Calu3 (cell line): ENCODE results near the gene PAGE4. TPM values are rescaled to one million over a fixed set of nuclear protein-coding genes. Genes with fewer than 3 reads are reported as not detected.

Experiments used
- BruUV-seq: library from RNA; stranded (reverse); fragments of 400-500 nt; replicated peaks from 2 replicates; lab custom pipeline; 2021; lab: Mats Ljungman, UMichigan
- CTCF ChIA-PET: fragments of 300-600 bp; sonication (Branson Sonifier 250); formaldehyde crosslinking; loops from one replicate; lab custom pipeline; 2022; ENCODE audit warnings: antibody characterized with exemption; lab: Charles Lee
- DNase-seq: peaks from one replicate; pipeline ENCODE4 v3.0.0; 2022
- H3K27ac Mint-ChIP-seq: one replicate; pipeline ENCODE4 v1.8.0; 2022; ENCODE audit warnings: mixed read lengths; ENCODE audit not compliant: unreplicated experiment
- H3K27me3 Mint-ChIP-seq: one replicate; pipeline ENCODE4 v1.8.0; 2022; ENCODE audit warnings: mixed read lengths; ENCODE audit not compliant: unreplicated experiment
- H3K36me3 Mint-ChIP-seq: one replicate; pipeline ENCODE4 v1.8.0; 2022; ENCODE audit warnings: mild to moderate bottlenecking, moderate library complexity, mixed read lengths; ENCODE audit not compliant: insufficient read depth, unreplicated experiment
- H3K4me1 Mint-ChIP-seq: one replicate; pipeline ENCODE4 v1.8.0; 2022; ENCODE audit warnings: mild to moderate bottlenecking, low read depth, mixed read lengths; ENCODE audit not compliant: unreplicated experiment
- H3K4me3 Mint-ChIP-seq: one replicate; pipeline ENCODE4 v1.8.0; 2022; ENCODE audit warnings: mild to moderate bottlenecking, low read depth, moderate library complexity, mixed read lengths; ENCODE audit not compliant: unreplicated experiment
- H3K9me3 Mint-ChIP-seq: one replicate; pipeline ENCODE4 v1.8.0; 2022; ENCODE audit warnings: low read depth, mixed read lengths; ENCODE audit not compliant: unreplicated experiment
- intact Hi-C: fragments of 100-400 bp; cut with micrococcal nuclease; formaldehyde crosslinking; loops from one replicate; pipeline ENCODE4 v1.10.0; 2022; ENCODE audit not compliant: unreplicated experiment
- total RNA-seq: library from RNA; stranded (reverse); gene quantifications from 2 replicates; pipeline ENCODE4 v1.2.3, GENCODE V29; 2022
- TF ChIP-seq, protein P1 (sequence below): fragments of 200-600 bp; IDR thresholded peaks from one replicate; pipeline ENCODE4 v1.8.0; 2022; ENCODE audit warnings: antibody characterized with exemption; ENCODE audit not compliant: unreplicated experiment

PAGE4 gene
- total RNA-seq, 1 experiment from 2014 or later = not detected

DNA sequence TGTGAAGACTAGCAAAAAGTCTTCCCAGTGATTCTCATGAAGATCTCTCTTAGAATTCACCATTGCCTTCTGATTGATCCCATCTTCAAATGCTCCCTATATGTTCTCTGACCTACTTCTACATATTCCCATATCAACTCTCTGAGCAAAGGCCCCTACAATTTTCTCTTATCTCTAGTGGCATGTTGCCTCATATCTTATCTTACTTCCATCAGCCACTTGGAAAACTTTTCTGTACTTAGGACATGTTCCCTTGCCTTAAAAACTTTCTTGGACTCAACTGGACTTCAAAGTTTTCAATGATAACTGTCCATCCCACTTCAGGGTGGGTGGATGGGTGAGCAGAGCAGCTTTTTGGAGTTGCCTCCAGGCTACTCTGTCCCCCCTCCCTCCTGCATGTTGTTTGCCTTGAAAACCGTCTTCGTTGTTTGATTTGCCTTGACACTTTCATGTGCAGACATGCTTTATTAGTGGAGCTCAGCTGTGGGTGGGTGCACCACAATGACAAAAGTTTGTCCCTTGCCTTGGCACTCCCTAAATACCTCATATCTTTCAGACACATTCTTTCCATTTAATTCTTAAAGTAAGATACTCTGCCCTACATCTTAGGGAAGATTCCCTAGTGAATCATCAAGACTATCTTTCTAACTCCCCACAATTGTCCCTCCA is 31.9 kb downstream of the PAGE4 start:
- no TSS peak for BruUV-seq
- Mint-ChIP-seq H3K36me3 (no peaks in the 10 kb centered on the region), H3K27me3 (peaks cover 55% of the 10 kb centered on the region), H3K4me3 (no peak overlapping the region), H3K4me1 (no peaks in the 10 kb centered on the region), H3K27ac (no peak overlapping the region), H3K9me3 (no peaks in the 10 kb centered on the region)
- intact Hi-C loops = no loop called here
- CTCF ChIA-PET = no interaction called here
- no peak for DNase-seq
- TF ChIP-seq, protein P1, sequence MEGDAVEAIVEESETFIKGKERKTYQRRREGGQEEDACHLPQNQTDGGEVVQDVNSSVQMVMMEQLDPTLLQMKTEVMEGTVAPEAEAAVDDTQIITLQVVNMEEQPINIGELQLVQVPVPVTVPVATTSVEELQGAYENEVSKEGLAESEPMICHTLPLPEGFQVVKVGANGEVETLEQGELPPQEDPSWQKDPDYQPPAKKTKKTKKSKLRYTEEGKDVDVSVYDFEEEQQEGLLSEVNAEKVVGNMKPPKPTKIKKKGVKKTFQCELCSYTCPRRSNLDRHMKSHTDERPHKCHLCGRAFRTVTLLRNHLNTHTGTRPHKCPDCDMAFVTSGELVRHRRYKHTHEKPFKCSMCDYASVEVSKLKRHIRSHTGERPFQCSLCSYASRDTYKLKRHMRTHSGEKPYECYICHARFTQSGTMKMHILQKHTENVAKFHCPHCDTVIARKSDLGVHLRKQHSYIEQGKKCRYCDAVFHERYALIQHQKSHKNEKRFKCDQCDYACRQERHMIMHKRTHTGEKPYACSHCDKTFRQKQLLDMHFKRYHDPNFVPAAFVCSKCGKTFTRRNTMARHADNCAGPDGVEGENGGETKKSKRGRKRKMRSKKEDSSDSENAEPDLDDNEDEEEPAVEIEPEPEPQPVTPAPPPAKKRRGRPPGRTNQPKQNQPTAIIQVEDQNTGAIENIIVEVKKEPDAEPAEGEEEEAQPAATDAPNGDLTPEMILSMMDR = no peak

DNA sequence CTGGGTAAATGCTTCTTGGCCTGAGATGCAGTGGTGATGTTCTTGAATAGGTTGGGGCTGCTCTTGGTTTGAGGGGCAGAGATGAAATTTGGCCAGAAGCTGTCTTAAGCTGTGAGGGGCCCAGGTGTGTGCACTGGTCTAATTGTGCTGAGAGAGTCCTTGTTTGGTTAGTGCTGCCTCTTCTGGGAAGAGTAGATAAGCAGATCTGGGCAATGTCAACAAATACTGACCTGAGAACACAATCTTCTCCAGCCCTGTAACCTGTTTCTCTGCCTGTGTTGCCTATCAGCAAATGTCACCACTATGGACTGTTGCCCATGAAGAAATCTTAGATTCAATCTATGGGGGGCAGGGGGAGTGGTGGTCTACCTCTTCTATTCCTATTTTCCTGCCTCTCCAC is 33.0 kb downstream of the PAGE4 start:
- BruUV-seq = no TSS peak
- Mint-ChIP-seq H3K4me3 (no peak overlapping the region), H3K36me3 (no peaks in the 10 kb centered on the region), H3K27ac (no peak overlapping the region), H3K27me3 (peaks cover 64% of the 10 kb centered on the region), H3K9me3 (no peaks in the 10 kb centered on the region), H3K4me1 (no peaks in the 10 kb centered on the region)
- intact Hi-C loops = no loop called here
- TF ChIP-seq, protein P1 = no peak
- CTCF ChIA-PET = no interaction called here
- DNase-seq = no peak

DNA sequence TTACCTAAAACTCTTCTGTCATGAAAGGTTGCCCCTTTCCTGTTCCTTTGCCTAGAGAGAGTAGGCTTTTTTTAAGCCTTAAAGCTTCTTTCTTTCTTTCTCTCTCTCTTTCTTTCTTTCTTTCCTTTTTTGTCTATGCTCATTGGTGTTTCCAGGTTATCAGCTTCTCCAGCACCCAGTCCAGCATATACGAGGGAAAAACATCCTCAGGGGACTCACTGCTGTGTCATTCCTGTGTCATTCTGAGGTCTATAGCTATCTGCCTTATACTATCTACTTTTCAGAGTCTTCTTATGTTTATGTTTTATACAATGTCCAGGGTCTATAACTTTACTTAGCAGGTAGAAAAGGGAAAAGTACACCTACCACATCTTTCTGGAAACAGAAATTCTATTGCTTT is 39.6 kb downstream of the PAGE4 start:
- TF ChIP-seq, protein P1 = no peak
- H3K4me3 Mint-ChIP-seq = no peak overlapping the region
- no peak overlapping the region for H3K27ac Mint-ChIP-seq
- H3K36me3 Mint-ChIP-seq = no peaks in the 10 kb centered on the region
- H3K4me1 Mint-ChIP-seq = no peaks in the 10 kb centered on the region
- CTCF ChIA-PET = no interaction called here
- no TSS peak for BruUV-seq
- H3K9me3 Mint-ChIP-seq = no peaks in the 10 kb centered on the region
- H3K27me3 Mint-ChIP-seq = peaks cover 45% of the 10 kb centered on the region
- intact Hi-C loops = no loop called here
- DNase-seq = no peak

DNA sequence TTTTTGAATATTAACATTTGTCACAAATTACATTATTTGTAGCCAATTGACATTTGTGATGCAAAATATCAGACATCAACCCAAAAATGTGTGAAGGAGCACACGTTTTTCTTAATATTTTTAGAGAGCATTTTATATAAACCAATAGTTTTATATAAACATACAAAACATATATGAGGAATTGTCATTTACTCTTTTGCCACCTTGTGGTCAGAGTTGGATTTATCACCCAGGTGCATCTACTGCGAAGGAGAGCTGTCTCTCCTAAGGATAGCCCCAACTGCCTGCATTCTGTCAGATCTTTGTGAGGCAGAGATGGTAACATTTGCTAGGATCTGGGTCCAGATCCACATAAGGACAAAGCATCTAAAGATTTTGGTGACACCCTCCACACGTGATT is 47.6 kb downstream of the PAGE4 start:
- Mint-ChIP-seq H3K27me3 (no peaks in the 10 kb centered on the region), H3K36me3 (peaks cover 18% of the 10 kb centered on the region), H3K4me3 (no peak overlapping the region), H3K9me3 (no peaks in the 10 kb centered on the region), H3K27ac (no peak overlapping the region), H3K4me1 (no peaks in the 10 kb centered on the region)
- peak; percentile 42 for DNase-seq
- intact Hi-C loops = loop anchor here (2.0 to 5.0 kb wide), 2 partner anchors 116 to 584 kb away; no protein-coding TSS in a partner anchor
- CTCF ChIA-PET = interaction anchor here (0.5 to 1.5 kb wide), 6 partner anchors 8 to 836 kb away, joined by 3 to 4 read pairs (median 3); partner anchors contain the start of gene CLCN5
- TF ChIP-seq, protein P1 = peak; percentile 39
- BruUV-seq = no TSS peak
